Thoracic aorta (tissue), 2 donors: ENCODE measurements around the gene XPA. TPM values are rescaled to one million over a fixed set of nuclear protein-coding genes. Genes with fewer than 3 reads are reported as not detected.
"Not testable (repeated sequence)": the region's sequence is repeated elsewhere in the genome, so short reads cannot be mapped to it uniquely, and the experiment has no call there.

ENCODE experiments used
- ATAC-seq: fragments of 150-250 bp; one replicate; pipeline ENCODE4 v1.8.0; 2017; ENCODE audit warnings: low read depth; ENCODE audit not compliant: insufficient number of reproducible peaks, low FRiP score
- DNase-seq: peaks from one replicate; pipeline ENCODE4 v3.0.0-alpha.2; 2020; ENCODE audit warnings: low spot score
- H3K27ac ChIP-seq, 2 donors: fragments of 200-600 bp; sonication (generic); 1 replicate in 1 of 2; 2 replicates in 1 of 2; pipeline ENCODE4 v1.5.1; 2016; ENCODE audit warnings: mild to moderate bottlenecking in 2 of 2, moderate library complexity in 2 of 2
- H3K27me3 ChIP-seq: fragments of 200-600 bp; sonication (generic); replicated peaks from 2 replicates; pipeline ENCODE4 v1.6.0; 2016; ENCODE audit warnings: mild to moderate bottlenecking; ENCODE audit not compliant: insufficient read depth
- H3K36me3 ChIP-seq: fragments of 200-600 bp; sonication (generic); one replicate; pipeline ENCODE4 v1.5.1; 2016
- H3K4me1 ChIP-seq, 2 donors: fragments of 200-600 bp; sonication (generic); 1 replicate in 1 of 2; 2 replicates in 1 of 2; pipeline versions ENCODE4 v1.5.1 to v1.6.0; 2016; ENCODE audit warnings: low read depth in 2 of 2, mild to moderate bottlenecking in 1 of 2; ENCODE audit not compliant: control insufficient read depth in 1 of 2
- H3K4me3 ChIP-seq: fragments of 200-600 bp; sonication (generic); 2 replicates; pipeline ENCODE4 v1.5.1; 2016; ENCODE audit warnings: mild to moderate bottlenecking
- H3K9me3 ChIP-seq: fragments of 200-600 bp; sonication (generic); 2 replicates; pipeline ENCODE4 v1.5.1; 2016
- total RNA-seq, 2 donors: library from RNA; depleted of rRNA; stranded (reverse); fragments of >200 nt; gene quantifications; one replicate each; pipeline versions ENCODE4 v1.1.0 to v1.2.3, GENCODE V29; 2016
- TF ChIP-seq, protein P1 (sequence below): fragments of 200-600 bp; sonication (generic); IDR thresholded peaks from one replicate; pipeline ENCODE4 v1.5.1; 2019; ENCODE audit warnings: antibody characterized with exemption

XPA gene
- total RNA-seq, result 10 to 100 TPM; 15.0 to 23.2 TPM

DNA sequence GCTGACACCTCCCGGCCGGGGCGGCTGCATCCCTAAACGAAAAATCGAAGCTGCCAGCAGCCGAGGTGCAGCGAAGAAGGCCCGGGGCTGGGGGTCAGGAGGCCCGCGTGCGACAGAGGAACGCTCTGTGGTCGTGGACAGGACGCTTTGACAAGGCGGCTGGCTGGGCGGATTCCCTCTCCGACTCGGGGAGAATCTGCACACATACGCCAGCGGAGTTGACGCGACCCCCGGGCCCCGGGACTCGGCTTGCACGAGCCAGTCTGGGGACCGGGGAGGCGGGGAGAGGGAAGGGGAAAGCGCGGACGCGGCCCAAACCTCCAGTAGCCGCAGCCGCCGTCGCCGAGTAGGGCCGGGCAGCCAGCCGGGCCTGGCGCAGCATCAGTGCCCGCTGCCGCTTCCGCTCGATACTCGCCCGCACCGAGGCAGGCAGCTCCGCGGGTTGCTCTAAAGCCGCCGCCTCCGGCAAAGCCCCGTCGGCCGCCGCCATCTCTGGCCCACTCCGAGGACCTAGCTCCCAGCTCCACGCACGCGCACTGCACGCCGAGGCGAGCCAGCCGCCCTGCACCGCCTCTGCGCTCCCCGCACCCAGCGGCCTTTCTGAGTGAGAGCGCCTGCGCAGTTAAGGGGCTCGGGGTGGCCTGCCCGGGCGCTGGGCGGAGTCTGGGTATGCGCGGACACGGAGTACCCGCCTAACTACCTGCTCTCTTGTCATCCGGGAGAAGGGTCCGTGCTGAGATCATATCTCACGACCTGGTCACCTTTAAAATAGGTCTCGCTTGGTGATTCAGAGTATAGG, at the start of gene XPA:
Gene XPA, minus strand, starts transcription at position 538 of the 799 bp plus-strand sequence. Its CDS starts 48 bp downstream, at position 490.
- Histone ChIP-seq H3K36me3 (no peaks in the 10 kb centered on the region), H3K27ac (peak within 1 kb of the TSS; percentile 85 to 95), H3K9me3 (no peaks in the 10 kb centered on the region), H3K4me3 (peak within 1 kb of the TSS; percentile 92), H3K27me3 (no peaks in the 10 kb centered on the region), H3K4me1 (peaks cover 13 to 36% of the 10 kb centered on the region in 2 donors)
- ATAC-seq (peak; percentile 85), DNase-seq (peak; percentile 82)
- TF ChIP-seq, protein P1, sequence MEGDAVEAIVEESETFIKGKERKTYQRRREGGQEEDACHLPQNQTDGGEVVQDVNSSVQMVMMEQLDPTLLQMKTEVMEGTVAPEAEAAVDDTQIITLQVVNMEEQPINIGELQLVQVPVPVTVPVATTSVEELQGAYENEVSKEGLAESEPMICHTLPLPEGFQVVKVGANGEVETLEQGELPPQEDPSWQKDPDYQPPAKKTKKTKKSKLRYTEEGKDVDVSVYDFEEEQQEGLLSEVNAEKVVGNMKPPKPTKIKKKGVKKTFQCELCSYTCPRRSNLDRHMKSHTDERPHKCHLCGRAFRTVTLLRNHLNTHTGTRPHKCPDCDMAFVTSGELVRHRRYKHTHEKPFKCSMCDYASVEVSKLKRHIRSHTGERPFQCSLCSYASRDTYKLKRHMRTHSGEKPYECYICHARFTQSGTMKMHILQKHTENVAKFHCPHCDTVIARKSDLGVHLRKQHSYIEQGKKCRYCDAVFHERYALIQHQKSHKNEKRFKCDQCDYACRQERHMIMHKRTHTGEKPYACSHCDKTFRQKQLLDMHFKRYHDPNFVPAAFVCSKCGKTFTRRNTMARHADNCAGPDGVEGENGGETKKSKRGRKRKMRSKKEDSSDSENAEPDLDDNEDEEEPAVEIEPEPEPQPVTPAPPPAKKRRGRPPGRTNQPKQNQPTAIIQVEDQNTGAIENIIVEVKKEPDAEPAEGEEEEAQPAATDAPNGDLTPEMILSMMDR, result no peak

DNA sequence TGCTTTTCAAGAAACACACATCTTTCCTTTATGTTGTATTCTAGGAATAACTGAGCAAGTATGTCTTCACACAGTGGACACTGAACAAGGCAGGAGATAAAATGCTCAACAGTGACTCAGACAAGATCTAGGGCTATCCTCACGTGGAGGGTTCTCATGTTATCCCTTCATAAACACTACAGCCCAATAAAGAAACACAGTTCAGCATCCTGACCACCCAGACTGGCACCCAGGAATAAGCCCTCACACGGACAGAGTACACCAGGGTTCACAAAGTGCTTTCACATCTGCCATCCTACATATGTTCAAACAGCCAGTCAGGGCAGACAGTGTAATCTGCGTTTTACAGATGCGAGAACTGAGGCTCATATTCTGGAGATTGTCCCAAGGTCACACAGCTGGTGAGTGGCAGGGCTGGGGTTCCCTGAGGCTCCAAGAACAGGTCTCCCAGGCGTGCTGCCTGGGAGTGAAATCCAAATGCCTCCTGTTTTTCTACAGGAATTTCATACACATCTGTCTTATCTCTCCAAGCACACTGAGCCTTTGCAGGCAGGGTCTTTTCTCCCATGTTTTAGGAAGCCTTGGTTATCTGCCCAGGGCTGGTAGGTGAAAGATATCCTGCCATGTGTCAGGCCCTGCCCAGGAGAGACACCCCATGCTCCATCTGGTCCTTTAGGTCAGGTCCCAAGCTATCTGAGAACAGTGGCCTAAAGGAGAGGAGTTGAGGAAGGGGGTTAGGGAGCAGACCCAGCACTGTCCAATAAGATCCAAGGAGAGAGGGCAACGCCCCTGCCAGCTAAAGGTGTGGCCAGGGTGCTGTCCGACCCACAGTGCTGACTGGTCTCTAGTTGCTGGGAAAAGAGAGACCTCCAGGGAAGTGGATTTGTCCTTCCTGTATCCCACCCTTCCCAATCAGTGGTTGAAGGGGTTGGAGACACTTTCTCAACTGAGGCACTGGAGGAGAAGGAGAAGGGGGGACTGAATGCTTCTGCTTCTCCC, 47.9 kb upstream of the XPA start:
- Histone ChIP-seq H3K4me1 (peaks cover 0 to 7% of the 10 kb centered on the region in 2 donors), H3K9me3 (peaks cover 4% of the 10 kb centered on the region), H3K27ac (no peak overlapping the region), H3K36me3 (no peaks in the 10 kb centered on the region), H3K27me3 (no peaks in the 10 kb centered on the region), H3K4me3 (no peak overlapping the region)
- ATAC-seq (no peak), DNase-seq (no peak)
- TF ChIP-seq, protein P1, result no peak

DNA sequence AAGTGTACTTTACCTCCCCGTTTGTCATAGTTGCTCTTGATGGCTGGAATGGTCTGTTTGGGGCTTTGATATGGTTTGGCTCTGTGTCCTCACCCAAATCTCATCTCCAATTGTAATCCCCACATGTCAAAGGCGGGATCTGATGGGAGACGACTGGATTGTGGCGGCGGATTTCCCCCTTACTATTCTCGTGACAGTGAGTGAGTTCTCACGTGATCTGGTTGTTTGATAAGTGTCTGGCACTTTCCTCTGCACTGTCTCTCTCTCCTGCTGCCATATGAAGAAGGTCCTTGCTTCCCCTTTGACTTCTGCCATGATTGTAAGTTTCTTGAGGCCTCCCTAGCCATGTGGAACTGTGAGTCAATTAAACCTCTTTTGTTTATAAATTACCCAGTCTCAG, 46.9 kb upstream of the XPA start:
- H3K36me3 ChIP-seq, H3K4me3 ChIP-seq, H3K4me1 ChIP-seq, DNase-seq, H3K27ac ChIP-seq, ATAC-seq, H3K27me3 ChIP-seq, H3K9me3 ChIP-seq: not testable (repeated sequence)

DNA sequence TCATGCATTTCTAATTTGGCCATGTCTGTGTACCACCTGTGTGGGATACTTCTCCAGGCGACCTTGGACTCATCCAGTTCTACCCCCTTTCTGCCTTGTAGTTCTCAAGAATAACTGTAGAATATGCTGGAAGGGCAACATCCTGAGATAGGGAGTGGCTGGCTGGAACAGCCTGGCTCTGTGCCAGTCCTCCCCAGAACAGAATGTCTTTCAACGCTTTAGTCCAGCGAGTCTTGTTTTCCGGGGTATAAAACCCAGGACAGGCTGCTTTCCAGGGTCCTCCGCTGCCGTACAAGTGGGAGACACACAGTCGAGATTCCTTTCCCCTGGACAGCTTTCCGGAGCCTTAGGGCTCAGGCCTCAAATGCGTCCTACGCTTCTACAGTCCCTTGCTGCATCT, 45.4 kb upstream of the XPA start:
- DNase-seq (no peak), ATAC-seq (no peak)
- H3K27ac ChIP-seq, result no peak overlapping the region
- H3K4me3 ChIP-seq, result no peak overlapping the region
- TF ChIP-seq, protein P1, result no peak
- H3K4me1 ChIP-seq, result peaks cover 0 to 7% of the 10 kb centered on the region in 2 donors
- no peaks in the 10 kb centered on the region for H3K36me3 ChIP-seq
- no peaks in the 10 kb centered on the region for H3K27me3 ChIP-seq
- peaks cover 4% of the 10 kb centered on the region for H3K9me3 ChIP-seq

DNA sequence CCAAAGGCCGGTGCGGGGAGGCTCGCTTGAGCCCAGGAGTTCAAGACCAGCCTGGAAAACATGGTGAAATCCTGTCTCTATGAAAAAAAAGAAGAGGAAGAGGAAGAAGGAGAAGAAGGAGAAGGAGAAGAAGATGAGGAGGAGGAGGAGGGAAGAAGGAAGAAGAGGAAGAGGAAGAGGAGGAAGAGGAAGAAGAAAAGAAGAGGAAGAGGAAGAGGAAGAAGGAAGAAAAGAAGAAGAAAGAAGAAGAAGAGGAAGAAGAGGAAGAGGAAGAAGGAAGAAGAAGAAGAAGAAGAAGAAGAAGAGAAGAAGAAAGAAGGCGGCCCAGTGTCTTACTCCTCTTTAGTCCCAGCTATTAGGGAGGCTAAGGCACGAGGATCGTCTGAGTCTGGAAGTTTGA, 44.8 kb upstream of the XPA start:
- H3K4me3 ChIP-seq, result no peak overlapping the region
- no peaks in the 10 kb centered on the region for H3K27me3 ChIP-seq
- TF ChIP-seq, protein P1, result no peak
- no peaks in the 10 kb centered on the region for H3K36me3 ChIP-seq
- peaks cover 4% of the 10 kb centered on the region for H3K9me3 ChIP-seq
- peaks cover 0 to 7% of the 10 kb centered on the region in 2 donors for H3K4me1 ChIP-seq
- DNase-seq (no peak), ATAC-seq (no peak)
- H3K27ac ChIP-seq, result no peak overlapping the region
